Smooth muscle cell (in vitro differentiated cells): ENCODE results near the gene PTPRN2. TPM values are rescaled to one million over a fixed set of nuclear protein-coding genes. Genes with fewer than 3 reads are reported as not detected.

ENCODE experiments used
- DNase-seq: peaks from one replicate; lab custom pipeline; 2025; ENCODE audit not compliant: unreplicated experiment; lab: John Stamatoyannopoulos, UW
- H2AFZ ChIP-seq: fragments of 200-600 bp; sonication (generic); 2 replicates; pipeline ENCODE4 v1.6.0; 2016; ENCODE audit warnings: antibody characterized with exemption, low read depth, mild to moderate bottlenecking
- H3F3A ChIP-seq: fragments of 200-600 bp; sonication (generic); 2 replicates; pipeline ENCODE4 v1.6.0; 2017; ENCODE audit warnings: antibody characterized with exemption, low read depth
- H3K27ac ChIP-seq: fragments of 200-600 bp; sonication (generic); 2 replicates; pipeline ENCODE4 v1.5.1; 2016; ENCODE audit warnings: low read depth, mild to moderate bottlenecking
- H3K27me3 ChIP-seq: fragments of 200-600 bp; sonication (generic); 2 replicates; pipeline ENCODE4 v1.6.1; 2016; ENCODE audit warnings: low read depth, mild to moderate bottlenecking
- H3K36me3 ChIP-seq: fragments of 200-600 bp; sonication (generic); 2 replicates; pipeline ENCODE4 v1.5.1; 2016; ENCODE audit warnings: low read depth
- H3K4me1 ChIP-seq: fragments of 200-600 bp; sonication (generic); 2 replicates; pipeline ENCODE4 v1.5.1; 2016; ENCODE audit warnings: low read depth
- H3K4me2 ChIP-seq: fragments of 200-600 bp; sonication (generic); 2 replicates; pipeline ENCODE4 v1.6.0; 2016; ENCODE audit warnings: mild to moderate bottlenecking
- H3K4me3 ChIP-seq: fragments of 200-600 bp; sonication (generic); 2 replicates; pipeline ENCODE4 v1.5.1; 2016; ENCODE audit warnings: mild to moderate bottlenecking
- H3K79me2 ChIP-seq: fragments of 200-600 bp; sonication (generic); 2 replicates; pipeline ENCODE4 v1.6.0; 2016; ENCODE audit warnings: low read depth, mild to moderate bottlenecking
- H3K9ac ChIP-seq: fragments of 200-600 bp; sonication (generic); 2 replicates; pipeline ENCODE4 v1.6.0; 2016; ENCODE audit warnings: low read depth
- H3K9me3 ChIP-seq: fragments of 200-600 bp; sonication (generic); replicated peaks from 2 replicates; pipeline ENCODE4 v1.5.1; 2016; ENCODE audit warnings: low read depth
- H4K20me1 ChIP-seq: fragments of 200-600 bp; sonication (generic); 2 replicates; pipeline ENCODE4 v1.6.0; 2016; ENCODE audit warnings: low read depth
- CTCF ChIP-seq: fragments of 200-600 bp; sonication (generic); IDR thresholded peaks from 2 replicates; pipeline ENCODE4 v1.5.1; 2017; ENCODE audit warnings: borderline replicate concordance, mild to moderate bottlenecking, antibody characterized with exemption; ENCODE audit not compliant: insufficient read depth, poor library complexity, severe bottlenecking
- WGBS: methylation state at CpG from one replicate; pipeline ENCODE4 v1.1.7; 2016; ENCODE audit warnings: low lambda C conversion rate; 5-methylcytosine and 5-hydroxymethylcytosine counted together
- polyA plus RNA-seq: library from polyadenylated mRNA; unstranded; fragments of >200 nt; fragmentation: Nextera tagmentation; extraction: Ambion mirVana; gene quantifications from 2 replicates; pipeline ENCODE4 v1.2.1, GENCODE V29; 2016
- total RNA-seq: library from RNA; depleted of rRNA; stranded (reverse); fragments of >200 nt; gene quantifications from 2 replicates; pipeline ENCODE4 v1.2.3, GENCODE V29; 2014

Gene PTPRN2
- total and polyA plus RNA-seq, 2 experiments from 2014 or later, result 0.09 to 0.87 TPM

DNA sequence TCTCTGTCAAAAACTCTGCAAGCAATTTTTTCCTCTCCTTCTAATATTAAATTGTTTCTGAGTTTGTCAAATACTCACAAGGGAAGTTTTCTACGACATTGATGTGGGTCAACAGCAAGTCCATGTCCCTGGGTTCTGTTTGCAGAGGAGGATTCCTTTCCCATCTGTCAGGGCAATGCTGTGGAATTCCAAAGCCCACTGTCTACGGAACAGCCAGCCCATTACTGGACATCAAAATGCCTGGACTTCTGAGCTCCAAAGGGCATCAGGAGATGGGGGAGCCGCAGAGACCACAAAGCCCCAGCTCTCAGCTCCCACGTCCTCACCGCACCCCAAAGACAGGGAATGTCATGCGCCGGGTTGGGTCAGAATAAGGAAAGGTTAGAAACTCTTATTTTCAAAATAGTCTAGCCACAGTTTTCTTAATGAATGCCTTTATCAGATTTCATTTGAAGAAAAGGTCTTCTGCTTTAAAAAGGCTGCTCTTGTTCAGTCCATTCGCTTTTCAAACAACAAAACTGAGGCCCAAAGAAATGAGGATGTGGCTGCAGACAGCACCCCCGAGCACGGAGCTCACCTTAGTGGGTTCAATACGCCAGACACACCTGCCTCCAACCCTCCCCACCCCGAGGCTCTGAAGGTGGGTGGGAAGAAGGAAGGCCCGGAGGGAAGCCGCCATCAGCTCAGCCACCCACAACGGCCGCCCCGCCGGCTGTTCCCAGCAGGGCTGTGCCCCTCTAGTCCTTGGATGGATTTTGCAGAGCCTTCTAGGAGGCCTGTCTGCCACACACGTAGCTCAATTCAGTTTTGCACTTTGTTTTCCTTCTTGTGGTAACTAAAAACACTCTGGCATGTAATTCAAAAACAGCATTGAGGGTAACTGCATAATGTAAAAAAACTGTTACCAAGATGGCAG lies 44.7 kb downstream of the PTPRN2 start:
- Histone ChIP-seq H4K20me1 (no peaks in the 10 kb centered on the region), H3K27ac (no peak overlapping the region), H3K4me1 (no peaks in the 10 kb centered on the region), H3K79me2 (no peaks in the 10 kb centered on the region), H3F3A (no peaks in the 10 kb centered on the region), H3K4me3 (no peak overlapping the region), H3K36me3 (no peaks in the 10 kb centered on the region), H3K4me2 (no peak overlapping the region), H3K9ac (no peak overlapping the region), H3K9me3 (no peaks in the 10 kb centered on the region), H3K27me3 (no peaks in the 10 kb centered on the region), H2AFZ (no peak overlapping the region)
- no peak for DNase-seq
- no peak for TF ChIP-seq CTCF
- 91% methylated on average over 19 of the region's 19 CpGs for WGBS

- no peaks in the 10 kb centered on the region for H4K20me1 ChIP-seq
- no peak overlapping the region for H3K27ac ChIP-seq
- no peak overlapping the region for H2AFZ ChIP-seq
- DNase-seq, result no peak
- TF ChIP-seq CTCF, result no peak
- no peak overlapping the region for H3K4me3 ChIP-seq
- no peaks in the 10 kb centered on the region for H3K36me3 ChIP-seq
- H3K9me3 ChIP-seq, result no peaks in the 10 kb centered on the region
- H3K9ac ChIP-seq, result no peak overlapping the region
- no peaks in the 10 kb centered on the region for H3K4me1 ChIP-seq
- H3K4me2 ChIP-seq, result no peak overlapping the region
- WGBS, result 86% methylated on average over 13 of the region's 13 CpGs
- H3K79me2 ChIP-seq, result no peaks in the 10 kb centered on the region
- no peaks in the 10 kb centered on the region for H3K27me3 ChIP-seq
- H3F3A ChIP-seq, result no peaks in the 10 kb centered on the region
Measured at GRCh38 chr7:158541346-158542010, 46.1 kb downstream of the PTPRN2 start.

GRCh38 chr7:158539711-158540146 lies 47.9 kb downstream of the PTPRN2 start:
- Histone ChIP-seq H3K36me3 (no peaks in the 10 kb centered on the region), H3K4me1 (no peaks in the 10 kb centered on the region), H3K4me2 (no peak overlapping the region), H3F3A (no peaks in the 10 kb centered on the region), H3K9ac (no peak overlapping the region), H4K20me1 (no peaks in the 10 kb centered on the region), H3K27me3 (no peaks in the 10 kb centered on the region), H3K27ac (no peak overlapping the region), H3K9me3 (no peaks in the 10 kb centered on the region), H2AFZ (no peak overlapping the region), H3K4me3 (no peak overlapping the region), H3K79me2 (no peaks in the 10 kb centered on the region)
- TF ChIP-seq CTCF, result no peak
- WGBS, result 90% methylated on average over 12 of the region's 12 CpGs
- no peak for DNase-seq
